GM12874 (cell line): ENCODE data around the gene CHRD.

Experiments used
- CTCF ChIP-seq: IDR thresholded peaks from 2 replicates; pipeline ENCODE4 v1.5.1; 2011; ENCODE audit warnings: low read depth, mild to moderate bottlenecking, control low read depth, low read length, moderate library complexity; ENCODE audit not compliant: insufficient read depth

The CHRD gene

GRCh38 chr3:184379358-184380184 is at the start of gene CHRD:
CHRD (plus strand) TSS chr3:184380054; CDS start chr3:184380319, 265 bp downstream.
- no peak for TF ChIP-seq CTCF

- no peak for TF ChIP-seq CTCF
Measured at GRCh38 chr3:184332370-184333090, 47.3 kb upstream of the CHRD start.

- no peak for TF ChIP-seq CTCF
Measured at GRCh38 chr3:184333190-184333589, 46.7 kb upstream of the CHRD start.

- no peak for TF ChIP-seq CTCF
Measured at GRCh38 chr3:184333700-184334099, 46.2 kb upstream of the CHRD start.

GRCh38 chr3:184334470-184335158 is 45.2 kb upstream of the CHRD start:
- no peak for TF ChIP-seq CTCF

- TF ChIP-seq CTCF: no peak
Measured at GRCh38 chr3:184335291-184335660, 44.6 kb upstream of the CHRD start.
